Tibial artery (tissue), 4 donors: ENCODE measurements around the gene GPR32.
"Not testable (repeated sequence)": the region's sequence is repeated elsewhere in the genome, so short reads cannot be mapped to it uniquely, and the experiment has no call there.

Experiments
- DNase-seq, 2 donors: peaks; one replicate each; pipeline ENCODE4 v3.0.0-alpha.2; 2019
- H3K27ac ChIP-seq, 2 donors: fragments of 200-600 bp; sonication (generic) in 1 of 2; 1 replicate in 1 of 2; 2 replicates in 1 of 2; pipeline ENCODE4 v1.5.1; 2018 to 2019; ENCODE audit warnings: mild to moderate bottlenecking in 1 of 2
- H3K27me3 ChIP-seq, 2 donors: fragments of 200-600 bp; sonication (generic) in 1 of 2; one replicate each; pipeline versions ENCODE4 v1.5.1 to v1.6.0; 2016 to 2019
- H3K36me3 ChIP-seq, 3 donors: fragments of 200-600 bp; sonication (generic) in 2 of 3; one replicate each; pipeline ENCODE4 v1.5.1; 2016 to 2019; ENCODE audit warnings: mild to moderate bottlenecking in 2 of 3
- H3K4me1 ChIP-seq, 4 donors: fragments of 200-600 bp; sonication (generic) in 2 of 4; 1 replicate in 3 of 4; 2 replicates in 1 of 4; pipeline ENCODE4 v1.5.1; 2016 to 2019
- H3K4me3 ChIP-seq, 2 donors: fragments of 200-600 bp; sonication (generic) in 1 of 2; 1 replicate in 1 of 2; 2 replicates in 1 of 2; pipeline ENCODE4 v1.5.1; 2018 to 2019; ENCODE audit warnings: mild to moderate bottlenecking in 2 of 2
- H3K9me3 ChIP-seq, 3 donors: fragments of 200-600 bp; sonication (generic) in 1 of 3; one replicate each; pipeline ENCODE4 v1.5.1; 2016 to 2019
- intact Hi-C: fragments of 100-400 bp; cut with DNase I; formaldehyde crosslinking; loops from one replicate; pipeline ENCODE4 v1.15.0; 2023; ENCODE audit warnings: low total_unique reads
- TF ChIP-seq, protein P1 (sequence below), 2 experiments: fragments of 200-600 bp in 1 of 2; fragments of 450-650 bp in 1 of 2; IDR thresholded peaks; one replicate each; pipeline ENCODE4 v1.5.1; 2017 to 2019; ENCODE audit warnings: antibody characterized with exemption in 2 of 2, mild to moderate bottlenecking in 1 of 2, moderate library complexity in 1 of 2

GPR32 gene

GRCh38 chr19:50768277-50768676 lies 2.0 kb upstream of the GPR32 start:
- no peak overlapping the region for H3K4me3 ChIP-seq
- no peaks in the 10 kb centered on the region for H3K36me3 ChIP-seq
- TF ChIP-seq, protein P1, sequence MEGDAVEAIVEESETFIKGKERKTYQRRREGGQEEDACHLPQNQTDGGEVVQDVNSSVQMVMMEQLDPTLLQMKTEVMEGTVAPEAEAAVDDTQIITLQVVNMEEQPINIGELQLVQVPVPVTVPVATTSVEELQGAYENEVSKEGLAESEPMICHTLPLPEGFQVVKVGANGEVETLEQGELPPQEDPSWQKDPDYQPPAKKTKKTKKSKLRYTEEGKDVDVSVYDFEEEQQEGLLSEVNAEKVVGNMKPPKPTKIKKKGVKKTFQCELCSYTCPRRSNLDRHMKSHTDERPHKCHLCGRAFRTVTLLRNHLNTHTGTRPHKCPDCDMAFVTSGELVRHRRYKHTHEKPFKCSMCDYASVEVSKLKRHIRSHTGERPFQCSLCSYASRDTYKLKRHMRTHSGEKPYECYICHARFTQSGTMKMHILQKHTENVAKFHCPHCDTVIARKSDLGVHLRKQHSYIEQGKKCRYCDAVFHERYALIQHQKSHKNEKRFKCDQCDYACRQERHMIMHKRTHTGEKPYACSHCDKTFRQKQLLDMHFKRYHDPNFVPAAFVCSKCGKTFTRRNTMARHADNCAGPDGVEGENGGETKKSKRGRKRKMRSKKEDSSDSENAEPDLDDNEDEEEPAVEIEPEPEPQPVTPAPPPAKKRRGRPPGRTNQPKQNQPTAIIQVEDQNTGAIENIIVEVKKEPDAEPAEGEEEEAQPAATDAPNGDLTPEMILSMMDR (IDR thresholded peaks at IDR 0.05) = no peak
- no peak overlapping the region for H3K27ac ChIP-seq
- no peak for DNase-seq
- H3K4me1 ChIP-seq = no peaks in the 10 kb centered on the region
- H3K9me3 ChIP-seq = no peaks in the 10 kb centered on the region
- peaks cover 0 to 34% of the 10 kb centered on the region in 2 donors for H3K27me3 ChIP-seq
- intact Hi-C loops = no loop called here

DNA sequence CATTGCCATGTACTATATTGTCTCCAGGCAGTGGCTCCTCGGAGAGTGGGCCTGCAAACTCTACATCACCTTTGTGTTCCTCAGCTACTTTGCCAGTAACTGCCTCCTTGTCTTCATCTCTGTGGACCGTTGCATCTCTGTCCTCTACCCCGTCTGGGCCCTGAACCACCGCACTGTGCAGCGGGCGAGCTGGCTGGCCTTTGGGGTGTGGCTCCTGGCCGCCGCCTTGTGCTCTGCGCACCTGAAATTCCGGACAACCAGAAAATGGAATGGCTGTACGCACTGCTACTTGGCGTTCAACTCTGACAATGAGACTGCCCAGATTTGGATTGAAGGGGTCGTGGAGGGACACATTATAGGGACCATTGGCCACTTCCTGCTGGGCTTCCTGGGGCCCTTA lies 624 bp downstream of the GPR32 start:
- intact Hi-C loops = no loop called here

GRCh38 chr19:50772476-50772875 lies 2.2 kb downstream of the GPR32 start:
- Histone ChIP-seq H3K27ac (no peak overlapping the region), H3K9me3 (peaks cover 0 to 7% (median 6%) of the 10 kb centered on the region in 3 donors), H3K36me3 (no peaks in the 10 kb centered on the region), H3K4me3 (no peak overlapping the region), H3K27me3 (peaks cover 0 to 59% of the 10 kb centered on the region in 2 donors), H3K4me1 (no peaks in the 10 kb centered on the region)
- no peak for DNase-seq
- TF ChIP-seq, protein P1 (IDR thresholded peaks at IDR 0.05) = no peak
- intact Hi-C loops = no loop called here

More for the DNA sequence above, 624 bp downstream of the GPR32 start:
- Histone ChIP-seq H3K4me3 (no peak overlapping the region), H3K4me1 (no peaks in the 10 kb centered on the region), H3K36me3 (no peaks in the 10 kb centered on the region), H3K27ac (no peak overlapping the region), H3K27me3 (peaks cover 0 to 43% of the 10 kb centered on the region in 2 donors), H3K9me3 (no peaks in the 10 kb centered on the region)
- TF ChIP-seq, protein P1 (IDR thresholded peaks at IDR 0.05) = no peak
- no peak for DNase-seq

- DNase-seq, H3K9me3 ChIP-seq, H3K36me3 ChIP-seq, H3K4me3 ChIP-seq, H3K27ac ChIP-seq, intact Hi-C loops, H3K4me1 ChIP-seq: not testable (repeated sequence)
- peaks cover 0 to 63% of the 10 kb centered on the region in 2 donors for H3K27me3 ChIP-seq
These were observed 2.6 kb downstream of the GPR32 start for GRCh38 chr19:50772912-50773311.

DNA sequence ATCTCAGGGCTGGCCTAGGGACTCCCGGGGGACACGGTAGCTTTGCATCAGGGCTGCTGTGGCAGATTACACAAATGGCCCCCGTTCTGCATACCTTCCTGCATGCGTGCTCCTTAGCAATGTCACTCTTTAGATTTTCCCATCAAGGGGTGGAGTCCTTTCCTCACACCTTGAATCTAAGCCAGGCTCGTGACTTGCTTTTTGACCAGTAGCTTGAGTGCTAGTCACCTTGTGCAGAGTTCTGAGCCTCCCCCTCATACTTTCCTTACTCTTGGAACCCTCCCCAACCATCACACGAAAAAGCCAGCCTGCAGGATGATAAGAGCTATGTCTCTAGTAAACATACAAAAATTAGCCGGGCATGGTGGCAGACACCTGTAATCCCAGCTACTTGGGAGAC lies 3.2 kb downstream of the GPR32 start:
- H3K27ac ChIP-seq, H3K9me3 ChIP-seq, intact Hi-C loops, H3K36me3 ChIP-seq, DNase-seq, H3K4me1 ChIP-seq, H3K4me3 ChIP-seq: not testable (repeated sequence)
- peaks cover 0 to 69% of the 10 kb centered on the region in 2 donors for H3K27me3 ChIP-seq

DNA sequence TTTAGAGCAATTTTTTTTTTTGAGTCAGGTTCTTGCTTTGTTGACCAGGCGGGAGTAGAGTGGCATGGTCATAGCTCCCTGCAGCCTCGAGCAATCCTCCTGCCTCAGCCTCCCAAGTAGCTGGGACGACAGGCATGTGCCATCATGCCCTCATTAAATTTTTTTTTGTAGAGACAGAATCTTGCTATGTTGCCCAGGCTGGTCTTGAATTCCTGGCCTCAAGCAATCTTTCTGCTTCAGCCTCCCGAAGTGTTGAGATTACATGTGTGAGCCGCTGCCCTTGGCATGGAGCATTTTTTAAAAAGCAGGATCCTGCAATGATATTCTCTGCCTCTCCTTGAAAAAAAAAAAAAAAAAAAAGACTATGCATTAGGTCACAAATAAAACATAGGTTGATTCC lies 5.9 kb downstream of the GPR32 start:
- intact Hi-C loops = no loop called here
- DNase-seq = no peak
- H3K27ac ChIP-seq = no peak overlapping the region
- TF ChIP-seq, protein P1 (IDR thresholded peaks at IDR 0.05) = no peak
- H3K4me1 ChIP-seq = no peaks in the 10 kb centered on the region
- no peaks in the 10 kb centered on the region for H3K36me3 ChIP-seq
- H3K27me3 ChIP-seq = peaks cover 0 to 81% of the 10 kb centered on the region in 2 donors
- no peak overlapping the region for H3K4me3 ChIP-seq
- H3K9me3 ChIP-seq = peaks cover 0 to 7% (median 6%) of the 10 kb centered on the region in 3 donors

- Histone ChIP-seq H3K27ac (no peak overlapping the region), H3K36me3 (no peaks in the 10 kb centered on the region), H3K9me3 (peaks cover 0 to 7% (median 6%) of the 10 kb centered on the region in 3 donors), H3K4me1 (no peaks in the 10 kb centered on the region), H3K27me3 (peaks cover 0 to 84% of the 10 kb centered on the region in 2 donors), H3K4me3 (no peak overlapping the region)
- intact Hi-C loops = no loop called here
- TF ChIP-seq, protein P1 (IDR thresholded peaks at IDR 0.05) = no peak
- no peak for DNase-seq
These were observed 7.0 kb downstream of the GPR32 start for GRCh38 chr19:50777261-50777660.
